IMR-90 (cell line): ENCODE results near the gene DIP2C. TPM values are rescaled to one million over a fixed set of nuclear protein-coding genes. Genes with fewer than 3 reads are reported as not detected.

ENCODE experiments used
- ATAC-seq: fragments of 200-7000 bp; cut with Tn5 transposase; 2 replicates; pipeline ENCODE4 v1.9.1; 2020; ENCODE audit warnings: low read depth, mild to moderate bottlenecking, moderate library complexity
- BruUV-seq: library from RNA; stranded (reverse); fragments of 400-500 nt; replicated peaks from 2 replicates; lab custom pipeline; 2021; lab: Mats Ljungman, UMichigan
- CTCF ChIA-PET: fragments of 300-600 bp; formaldehyde crosslinking; extraction: SDS; loops from one replicate; lab custom pipeline; 2021; ENCODE audit warnings: antibody characterized with exemption; lab: Yijun Ruan, JAX
- POLR2A ChIA-PET: fragments of 300-600 bp; sonication (Branson Sonifier 250); formaldehyde crosslinking; loops from one replicate; lab custom pipeline; 2022; ENCODE audit warnings: antibody characterized with exemption; ENCODE audit not compliant: unreplicated experiment; lab: Charles Lee
- DNase-seq: peaks from one replicate; pipeline ENCODE4 v3.0.0; 2013
- H2AFZ ChIP-seq: replicated peaks from 2 replicates; pipeline ENCODE3; 2013; ENCODE audit warnings: low read length, mild to moderate bottlenecking; ENCODE audit not compliant: poor library complexity
- H2AK5ac ChIP-seq: 2 replicates; pipeline ENCODE4 v1.6.1; 2013; ENCODE audit warnings: low read depth, low read length, inconsistent platforms
- H2AK9ac ChIP-seq: replicated peaks from 2 replicates; pipeline ENCODE3; 2013; ENCODE audit warnings: mild to moderate bottlenecking, low read depth, low read length, moderate library complexity; ENCODE audit not compliant: poor library complexity
- H2BK120ac ChIP-seq: 2 replicates; pipeline ENCODE4 v1.6.1; 2013; ENCODE audit warnings: low read depth, low read length, inconsistent platforms
- H2BK15ac ChIP-seq: 3 replicates; pipeline ENCODE4 v1.6.1; 2013; ENCODE audit warnings: low read depth, low read length, inconsistent platforms
- H2BK20ac ChIP-seq: 2 replicates; pipeline ENCODE4 v1.6.1; 2013; ENCODE audit warnings: low read depth, mild to moderate bottlenecking, inconsistent platforms, low read length, moderate library complexity
- H2BK5ac ChIP-seq: 2 replicates; pipeline ENCODE4 v1.6.1; 2013; ENCODE audit warnings: mild to moderate bottlenecking, low read depth, low read length, inconsistent platforms; ENCODE audit not compliant: poor library complexity, severe bottlenecking
- H3K14ac ChIP-seq: replicated peaks from 2 replicates; pipeline ENCODE4 v1.6.1; 2013; ENCODE audit warnings: low read depth, low read length, inconsistent platforms
- H3K18ac ChIP-seq: 2 replicates; pipeline ENCODE4 v1.6.1; 2013; ENCODE audit warnings: low read depth, low read length, control low read depth
- H3K23ac ChIP-seq: 2 replicates; pipeline ENCODE4 v1.6.1; 2013; ENCODE audit warnings: low read depth, low read length, inconsistent platforms
- H3K27ac ChIP-seq: 2 replicates; pipeline ENCODE4 v1.5.1; 2013; ENCODE audit warnings: mild to moderate bottlenecking, control low read depth, low read length; ENCODE audit not compliant: insufficient read depth
- H3K27me3 ChIP-seq: 2 replicates; pipeline ENCODE4 v1.6.1; 2013; ENCODE audit warnings: low read length; ENCODE audit not compliant: control insufficient read depth, insufficient read depth
- H3K36me3 ChIP-seq: 2 replicates; pipeline ENCODE4 v1.6.1; 2013; ENCODE audit warnings: low read length, mixed read lengths; ENCODE audit not compliant: control insufficient read depth, insufficient read depth
- H3K4ac ChIP-seq: 2 replicates; pipeline ENCODE4 v1.6.1; 2013; ENCODE audit warnings: low read depth, low read length, inconsistent platforms
- H3K4me1 ChIP-seq: 2 replicates; pipeline ENCODE4 v1.6.1; 2013; ENCODE audit warnings: low read length, mixed read lengths; ENCODE audit not compliant: control insufficient read depth, insufficient read depth
- H3K4me2 ChIP-seq: 2 replicates; pipeline ENCODE4 v1.6.1; 2013; ENCODE audit warnings: low read depth, mild to moderate bottlenecking, control low read depth, low read length, moderate library complexity
- H3K4me3 ChIP-seq: 2 replicates; pipeline ENCODE4 v1.5.1; 2013; ENCODE audit warnings: low read depth, mild to moderate bottlenecking, control low read depth, low read length, moderate library complexity; ENCODE audit not compliant: insufficient read depth
- H3K56ac ChIP-seq: 2 replicates; pipeline ENCODE4 v1.6.1; 2013; ENCODE audit warnings: low read length, inconsistent platforms; ENCODE audit not compliant: insufficient read depth; ENCODE audit errors: extremely low read depth
- H3K79me1 ChIP-seq, 2 experiments: 2 replicates each; pipeline ENCODE4 v1.6.1; 2013; ENCODE audit warnings: low read length in 2 of 2, inconsistent platforms in 1 of 2, low read depth in 1 of 2
- H3K9ac ChIP-seq: 2 replicates; pipeline ENCODE4 v1.6.1; 2013; ENCODE audit warnings: low read depth, low read length, control low read depth
- H3K9me1 ChIP-seq: 2 replicates; pipeline ENCODE4 v1.6.1; 2013; ENCODE audit warnings: low read length, inconsistent platforms; ENCODE audit not compliant: insufficient read depth
- H3K9me3 ChIP-seq: 2 replicates; pipeline ENCODE4 v1.6.1; 2013; ENCODE audit warnings: low read length; ENCODE audit not compliant: control insufficient read depth, insufficient read depth
- H4K20me1 ChIP-seq: 2 replicates; pipeline ENCODE4 v1.6.1; 2013; ENCODE audit warnings: low read length, inconsistent platforms; ENCODE audit not compliant: insufficient read depth
- H4K5ac ChIP-seq: 2 replicates; pipeline ENCODE4 v1.6.1; 2013; ENCODE audit warnings: mild to moderate bottlenecking, low read depth, low read length, control low read depth
- H4K8ac ChIP-seq, 2 experiments: 2 replicates each; pipeline ENCODE4 v1.6.1; 2013; ENCODE audit warnings: low read depth in 2 of 2, low read length in 2 of 2, control low read depth in 1 of 2, inconsistent platforms in 1 of 2
- H4K91ac ChIP-seq: 2 replicates; pipeline ENCODE4 v1.6.1; 2013; ENCODE audit warnings: low read depth, low read length, inconsistent platforms; ENCODE audit not compliant: insufficient read depth
- CHD1 ChIP-seq: IDR thresholded peaks from 2 replicates; pipeline ENCODE4 v1.6.1; 2012; ENCODE audit warnings: low read depth, low read length, improper control_type of control experiment
- FOS ChIP-seq: fragments of 150-350 bp; IDR thresholded peaks from 2 replicates; pipeline ENCODE4 v1.6.1; 2016; ENCODE audit warnings: low read depth, low read length
- POLR2A ChIP-seq: IDR thresholded peaks from 2 replicates; pipeline ENCODE4 v1.6.1; 2012; ENCODE audit warnings: mild to moderate bottlenecking, low read depth, low read length
- RAD21 ChIP-seq: IDR thresholded peaks from 2 replicates; pipeline ENCODE4 v1.6.1; 2012; ENCODE audit warnings: low read length, improper control_type of control experiment
- WGBS, 2 experiments: methylation state at CpG; one replicate each; pipeline versions ENCODE4 v1.1.5 to v1.1.7; 2013; ENCODE audit warnings: missing lambda C conversion rate in 2 of 2; ENCODE audit not compliant: insufficient read length in 1 of 2; ENCODE audit errors: extremely low coverage in 2 of 2; 5-methylcytosine and 5-hydroxymethylcytosine counted together
- dilution Hi-C: fragments of 300-500 bp; cut with HindIII; formaldehyde crosslinking; loops from one replicate; pipeline ENCODE4 v1.14.3; 2018; ENCODE audit warnings: low sequenced_read_pairs; ENCODE audit not compliant: unreplicated experiment
- in situ Hi-C: fragments of 300-500 bp; cut with MboI; formaldehyde crosslinking; loops from 3 replicates; pipeline ENCODE4 v1.14.3; 2019; ENCODE audit warnings: low sequenced_read_pairs, inconsistent platforms, mixed read lengths
- intact Hi-C: fragments of 100-400 bp; cut with micrococcal nuclease; formaldehyde crosslinking; loops from 2 replicates; pipeline ENCODE4 v1.10.0; 2022
- polyA plus RNA-seq, 3 experiments: library from polyadenylated mRNA; depleted of rRNA; stranded (reverse); fragments of >200 nt; gene quantifications; 2 replicates each; pipeline ENCODE4 v1.2.3, GENCODE V29; 2012; ENCODE audit warnings: low replicate concordance in 1 of 3
- total RNA-seq: library from RNA; depleted of rRNA; stranded (reverse); fragments of >200 nt; gene quantifications from 2 replicates; pipeline ENCODE4 v1.2.3, GENCODE V29; 2012
- TF ChIP-seq, protein P1 (sequence below): conservative IDR thresholded peaks from 2 replicates; pipeline ENCODE4 v1.5.1; 2012; ENCODE audit warnings: mild to moderate bottlenecking, low read depth, low read length, improper control_type of control experiment
- TF ChIP-seq, protein P2 (sequence below): fragments of 150-350 bp; IDR thresholded peaks from 2 replicates; pipeline ENCODE4 v1.6.1; 2016; ENCODE audit warnings: low read depth, mild to moderate bottlenecking, low read length, moderate library complexity, borderline replicate concordance
- TF ChIP-seq, protein P3 (sequence below): fragments of 150-350 bp; IDR thresholded peaks from 2 replicates; pipeline ENCODE4 v1.6.1; 2017; ENCODE audit warnings: mild to moderate bottlenecking, antibody characterized with exemption, low read length, low read depth

DIP2C gene
- total and polyA plus RNA-seq, 2 of the 4 experiments (the other 2 are of a cell fraction) = 8.6 to 17.3 TPM

DNA sequence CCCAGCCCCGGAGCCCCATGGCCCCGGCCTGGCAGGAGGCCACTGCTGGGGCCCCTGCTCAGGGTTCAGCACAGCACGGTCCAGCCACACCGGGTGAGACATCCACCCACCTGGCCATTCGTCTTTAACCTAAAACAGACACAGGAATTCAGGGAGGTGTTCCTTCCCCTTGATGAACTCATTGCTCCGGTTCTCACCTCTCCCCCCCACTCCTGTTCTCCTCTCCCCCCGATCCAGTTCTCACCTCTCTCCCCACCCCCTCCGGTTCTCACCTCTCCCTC lies 129.8 kb downstream of the DIP2C start:
- POLR2A ChIA-PET = no interaction called here
- DNase-seq = no peak
- no peak overlapping the region for H2AFZ ChIP-seq
- peaks cover 56 to 89% of the 10 kb centered on the region in 2 experiments for H3K79me1 ChIP-seq
- no peak overlapping the region for H3K18ac ChIP-seq
- H4K91ac ChIP-seq = no peak overlapping the region
- H3K9me3 ChIP-seq = peaks cover 5% of the 10 kb centered on the region; the same call in 1 of the 2 replicates
- intact Hi-C loops (no loop called here), in situ Hi-C loops (no loop called here), dilution Hi-C loops (no loop called here)
- no peak overlapping the region for H3K27ac ChIP-seq
- BruUV-seq = no TSS peak
- peaks cover 38% of the 10 kb centered on the region for H3K9me1 ChIP-seq
- no peak overlapping the region for H3K4ac ChIP-seq
- peaks cover 92% of the 10 kb centered on the region for H4K20me1 ChIP-seq
- ATAC-seq = no peak
- H3K56ac ChIP-seq = no peak overlapping the region
- no peak overlapping the region for H3K4me2 ChIP-seq
- H3K27me3 ChIP-seq = no peaks in the 10 kb centered on the region
- no peak overlapping the region for H2AK5ac ChIP-seq
- H3K36me3 ChIP-seq = no peaks in the 10 kb centered on the region
- no peak overlapping the region for H2BK15ac ChIP-seq
- H2AK9ac ChIP-seq = peak overlapping the region; percentile 9
- no peak overlapping the region for H3K9ac ChIP-seq
- no peak overlapping the region for H4K8ac ChIP-seq
- H2BK5ac ChIP-seq = no peak overlapping the region
- no peak overlapping the region for H2BK120ac ChIP-seq
- TF ChIP-seq CHD1 = no peak
- no peak for TF ChIP-seq POLR2A
- TF ChIP-seq, protein P1, sequence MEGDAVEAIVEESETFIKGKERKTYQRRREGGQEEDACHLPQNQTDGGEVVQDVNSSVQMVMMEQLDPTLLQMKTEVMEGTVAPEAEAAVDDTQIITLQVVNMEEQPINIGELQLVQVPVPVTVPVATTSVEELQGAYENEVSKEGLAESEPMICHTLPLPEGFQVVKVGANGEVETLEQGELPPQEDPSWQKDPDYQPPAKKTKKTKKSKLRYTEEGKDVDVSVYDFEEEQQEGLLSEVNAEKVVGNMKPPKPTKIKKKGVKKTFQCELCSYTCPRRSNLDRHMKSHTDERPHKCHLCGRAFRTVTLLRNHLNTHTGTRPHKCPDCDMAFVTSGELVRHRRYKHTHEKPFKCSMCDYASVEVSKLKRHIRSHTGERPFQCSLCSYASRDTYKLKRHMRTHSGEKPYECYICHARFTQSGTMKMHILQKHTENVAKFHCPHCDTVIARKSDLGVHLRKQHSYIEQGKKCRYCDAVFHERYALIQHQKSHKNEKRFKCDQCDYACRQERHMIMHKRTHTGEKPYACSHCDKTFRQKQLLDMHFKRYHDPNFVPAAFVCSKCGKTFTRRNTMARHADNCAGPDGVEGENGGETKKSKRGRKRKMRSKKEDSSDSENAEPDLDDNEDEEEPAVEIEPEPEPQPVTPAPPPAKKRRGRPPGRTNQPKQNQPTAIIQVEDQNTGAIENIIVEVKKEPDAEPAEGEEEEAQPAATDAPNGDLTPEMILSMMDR = no peak
- TF ChIP-seq, protein P2, sequence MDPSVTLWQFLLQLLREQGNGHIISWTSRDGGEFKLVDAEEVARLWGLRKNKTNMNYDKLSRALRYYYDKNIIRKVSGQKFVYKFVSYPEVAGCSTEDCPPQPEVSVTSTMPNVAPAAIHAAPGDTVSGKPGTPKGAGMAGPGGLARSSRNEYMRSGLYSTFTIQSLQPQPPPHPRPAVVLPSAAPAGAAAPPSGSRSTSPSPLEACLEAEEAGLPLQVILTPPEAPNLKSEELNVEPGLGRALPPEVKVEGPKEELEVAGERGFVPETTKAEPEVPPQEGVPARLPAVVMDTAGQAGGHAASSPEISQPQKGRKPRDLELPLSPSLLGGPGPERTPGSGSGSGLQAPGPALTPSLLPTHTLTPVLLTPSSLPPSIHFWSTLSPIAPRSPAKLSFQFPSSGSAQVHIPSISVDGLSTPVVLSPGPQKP = no peak
- TF ChIP-seq, protein P3, sequence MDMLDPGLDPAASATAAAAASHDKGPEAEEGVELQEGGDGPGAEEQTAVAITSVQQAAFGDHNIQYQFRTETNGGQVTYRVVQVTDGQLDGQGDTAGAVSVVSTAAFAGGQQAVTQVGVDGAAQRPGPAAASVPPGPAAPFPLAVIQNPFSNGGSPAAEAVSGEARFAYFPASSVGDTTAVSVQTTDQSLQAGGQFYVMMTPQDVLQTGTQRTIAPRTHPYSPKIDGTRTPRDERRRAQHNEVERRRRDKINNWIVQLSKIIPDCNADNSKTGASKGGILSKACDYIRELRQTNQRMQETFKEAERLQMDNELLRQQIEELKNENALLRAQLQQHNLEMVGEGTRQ = no peak
- TF ChIP-seq FOS = no peak
- no peak for TF ChIP-seq RAD21
- no peak overlapping the region for H3K4me3 ChIP-seq
- CTCF ChIA-PET = interaction anchor here (0.6 kb wide), 1 partner anchor 458 kb away, joined by 3 read pairs; no protein-coding TSS in a partner anchor
- no peak overlapping the region for H2BK20ac ChIP-seq
- peaks cover 13% of the 10 kb centered on the region; the same call in 1 of the 2 replicates for H3K4me1 ChIP-seq
- no peak overlapping the region for H4K5ac ChIP-seq
- WGBS, 2 experiments = no CpG with 5 or more reads among the region's 8 CpGs
- no peak overlapping the region for H3K23ac ChIP-seq
- no peak overlapping the region for H3K14ac ChIP-seq
